ENCODE data around the gene RAPGEF4. TPM values are rescaled to one million over a fixed set of nuclear protein-coding genes. Genes with fewer than 3 reads are reported as not detected.

The RAPGEF4 gene
- total RNA-seq, 1 experiment from 2014 or later: 1.4 TPM

GRCh38 chr2:173028141-173028540, 292.5 kb downstream of the RAPGEF4 start:
- Mint-ChIP-seq H3K27me3 (ENCODE audit: low read depth) (no peaks in the 10 kb centered on the region), H3K4me1 (peaks cover 6 to 10% of the 10 kb centered on the region in 2 experiments), H3K27ac (no peak overlapping the region), H3K9me3 (no peaks in the 10 kb centered on the region), H3K4me3 (no peak overlapping the region), H3K36me3 (ENCODE audit: insufficient read depth in 1 of 3, low read depth in 3 of 3) (no peaks in the 10 kb centered on the region; a peak in 1 of 7 replicates)
- Histone ChIP-seq H3K4ac (ENCODE audit: low read depth, low read length) (no peak overlapping the region), H4K91ac (ENCODE audit: insufficient read length, low read depth, low read length) (no peak overlapping the region), H3K9me3 (ENCODE audit: control insufficient read depth, low read depth, low read length) (no peaks in the 10 kb centered on the region), H2AK5ac (ENCODE audit: insufficient read length, low read length) (no peak overlapping the region), H3K23ac (ENCODE audit: insufficient read length, low read depth, low read length) (no peak overlapping the region), H2BK12ac (ENCODE audit: insufficient read length, low read depth, low read length) (no peak overlapping the region), H3T11ph (ENCODE audit: low read length) (no peak overlapping the region), H2BK120ac (ENCODE audit: low read depth, low read length, poor library complexity, severe bottlenecking) (no peak overlapping the region), H3K9ac (ENCODE audit: extremely low read depth, insufficient read length, low read length) (no peak overlapping the region), H2BK15ac (ENCODE audit: low read depth, low read length) (no peak overlapping the region), H3K4me2 (ENCODE audit: insufficient read depth, insufficient read length, low read length) (no peak overlapping the region), H3K79me2 (ENCODE audit: insufficient read depth, low read length) (no peaks in the 10 kb centered on the region), H2BK20ac (ENCODE audit: low read depth, low read length, poor library complexity, severe bottlenecking) (no peak overlapping the region), H4K5ac (ENCODE audit: insufficient read length, low read depth, low read length) (no peak overlapping the region), H3K18ac (ENCODE audit: insufficient read length, low read depth, low read length) (no peak overlapping the region), H3K4me1 (ENCODE audit: insufficient read depth, low read length) (no peaks in the 10 kb centered on the region), H3K79me1 (ENCODE audit: insufficient read depth, low read depth, low read length, poor library complexity, severe bottlenecking) (no peaks in the 10 kb centered on the region), H3K27me3 (ENCODE audit: insufficient read depth, low read length) (no peaks in the 10 kb centered on the region), H3K23me2 (ENCODE audit: insufficient read length, low read depth, low read length, poor library complexity, severe bottlenecking) (no peaks in the 10 kb centered on the region), H3K56ac (ENCODE audit: insufficient read length, low read depth, low read length) (no peak overlapping the region), H3K14ac (ENCODE audit: insufficient read depth, low read length) (no peak overlapping the region), H4K20me1 (ENCODE audit: control insufficient read depth, insufficient read depth, insufficient read length) (no peaks in the 10 kb centered on the region), H3K27ac (ENCODE audit: insufficient read length, low read depth, low read length) (no peak overlapping the region), H4K8ac (replicated peaks; ENCODE audit: insufficient read length, low read depth, low read length) (no peak overlapping the region), H2AFZ (ENCODE audit: low read length) (no peak overlapping the region), H2BK5ac (ENCODE audit: insufficient read length, low read length) (no peak overlapping the region)
- no peak for DNase-seq
- no CpG with 5 or more reads among the region's 1 CpG for WGBS (ENCODE audit: extremely low coverage, insufficient read length, low lambda C conversion rate)
- TF ChIP-seq, protein P1, sequence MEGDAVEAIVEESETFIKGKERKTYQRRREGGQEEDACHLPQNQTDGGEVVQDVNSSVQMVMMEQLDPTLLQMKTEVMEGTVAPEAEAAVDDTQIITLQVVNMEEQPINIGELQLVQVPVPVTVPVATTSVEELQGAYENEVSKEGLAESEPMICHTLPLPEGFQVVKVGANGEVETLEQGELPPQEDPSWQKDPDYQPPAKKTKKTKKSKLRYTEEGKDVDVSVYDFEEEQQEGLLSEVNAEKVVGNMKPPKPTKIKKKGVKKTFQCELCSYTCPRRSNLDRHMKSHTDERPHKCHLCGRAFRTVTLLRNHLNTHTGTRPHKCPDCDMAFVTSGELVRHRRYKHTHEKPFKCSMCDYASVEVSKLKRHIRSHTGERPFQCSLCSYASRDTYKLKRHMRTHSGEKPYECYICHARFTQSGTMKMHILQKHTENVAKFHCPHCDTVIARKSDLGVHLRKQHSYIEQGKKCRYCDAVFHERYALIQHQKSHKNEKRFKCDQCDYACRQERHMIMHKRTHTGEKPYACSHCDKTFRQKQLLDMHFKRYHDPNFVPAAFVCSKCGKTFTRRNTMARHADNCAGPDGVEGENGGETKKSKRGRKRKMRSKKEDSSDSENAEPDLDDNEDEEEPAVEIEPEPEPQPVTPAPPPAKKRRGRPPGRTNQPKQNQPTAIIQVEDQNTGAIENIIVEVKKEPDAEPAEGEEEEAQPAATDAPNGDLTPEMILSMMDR (conservative IDR thresholded peaks at IDR 0.05): no peak
